Measurements from ENCODE around the gene ASCC3.
"Not testable (repeated sequence)": the region's sequence is repeated elsewhere in the genome, so short reads cannot be mapped to it uniquely, and the experiment has no call there.

ASCC3 gene

GRCh38 chr6:100664274-100665040, 216.7 kb downstream of the ASCC3 start:
- DNase-seq (ENCODE audit: low read depth in 3 of 3, low spot score in 1 of 3) = no peak

GRCh38 chr6:100663219-100663863, 217.8 kb downstream of the ASCC3 start:
- DNase-seq (ENCODE audit: low read depth in 3 of 3, low spot score in 1 of 3) = no peak

- no peak for DNase-seq (ENCODE audit: low read depth in 3 of 3, low spot score in 1 of 3)
Measured at GRCh38 chr6:100662264-100662663, 218.9 kb downstream of the ASCC3 start.

- DNase-seq (ENCODE audit: low read depth in 3 of 3, low spot score in 1 of 3) = no peak
Measured at GRCh38 chr6:100658486-100658885, 222.6 kb downstream of the ASCC3 start.

- no peak for DNase-seq (ENCODE audit: low read depth in 3 of 3, low spot score in 1 of 3)
Measured at GRCh38 chr6:100657678-100658330, 223.3 kb downstream of the ASCC3 start.

GRCh38 chr6:100641147-100641546, 240.0 kb downstream of the ASCC3 start:
- DNase-seq (ENCODE audit: low read depth in 3 of 3, low spot score in 1 of 3) = not testable (repeated sequence)

- no peak for DNase-seq (ENCODE audit: low read depth in 3 of 3, low spot score in 1 of 3)
Measured at GRCh38 chr6:100633096-100633777, 247.9 kb downstream of the ASCC3 start.

GRCh38 chr6:100630536-100630935, 250.6 kb downstream of the ASCC3 start:
- DNase-seq (ENCODE audit: low read depth in 3 of 3, low spot score in 1 of 3) = no peak

GRCh38 chr6:100627911-100628758, 253.0 kb downstream of the ASCC3 start:
- no peak for DNase-seq (ENCODE audit: low read depth in 3 of 3, low spot score in 1 of 3)

- DNase-seq (ENCODE audit: low read depth in 3 of 3, low spot score in 1 of 3) = no peak
Measured at GRCh38 chr6:100626721-100627120, 254.4 kb downstream of the ASCC3 start.

GRCh38 chr6:100622907-100623692, 258.0 kb downstream of the ASCC3 start:
- no peak for DNase-seq (ENCODE audit: low read depth in 3 of 3, low spot score in 1 of 3)

GRCh38 chr6:100620085-100620840, 260.9 kb downstream of the ASCC3 start:
- DNase-seq (ENCODE audit: low read depth in 3 of 3, low spot score in 1 of 3) = no peak

- no peak for DNase-seq (ENCODE audit: low read depth in 3 of 3, low spot score in 1 of 3)
Measured at GRCh38 chr6:100618351-100618671, 262.8 kb downstream of the ASCC3 start.

- DNase-seq (ENCODE audit: low read depth in 3 of 3, low spot score in 1 of 3) = no peak
Measured at GRCh38 chr6:100617633-100618350, 263.3 kb downstream of the ASCC3 start.

GRCh38 chr6:100614933-100615332, 266.2 kb downstream of the ASCC3 start:
- DNase-seq (ENCODE audit: low read depth in 3 of 3, low spot score in 1 of 3) = no peak

- no peak for DNase-seq (ENCODE audit: low read depth in 3 of 3, low spot score in 1 of 3)
Measured at GRCh38 chr6:100614386-100614785, 266.7 kb downstream of the ASCC3 start.

- no peak for DNase-seq (ENCODE audit: low read depth in 3 of 3, low spot score in 1 of 3)
Measured at GRCh38 chr6:100613656-100614055, 267.5 kb downstream of the ASCC3 start.

- DNase-seq (ENCODE audit: low read depth in 3 of 3, low spot score in 1 of 3) = no peak
Measured at GRCh38 chr6:100612094-100612493, 269.0 kb downstream of the ASCC3 start.

All from stimulated activated CD4-positive, alpha-beta T cell treated with anti-CD3 and anti-CD28 coated beads, TNF-alpha, amount 100 ng/mL, for 1 hour (primary cell).